NCI-H2171 (cell line): ENCODE data around the gene ZMYND8.
"Not testable (repeated sequence)": the region's sequence is repeated elsewhere in the genome, so short reads cannot be mapped to it uniquely, and the experiment has no call there.

Experiments used
- DNase-seq: peaks from one replicate; lab custom pipeline; 2025; lab: John Stamatoyannopoulos, UW

The ZMYND8 gene

DNA sequence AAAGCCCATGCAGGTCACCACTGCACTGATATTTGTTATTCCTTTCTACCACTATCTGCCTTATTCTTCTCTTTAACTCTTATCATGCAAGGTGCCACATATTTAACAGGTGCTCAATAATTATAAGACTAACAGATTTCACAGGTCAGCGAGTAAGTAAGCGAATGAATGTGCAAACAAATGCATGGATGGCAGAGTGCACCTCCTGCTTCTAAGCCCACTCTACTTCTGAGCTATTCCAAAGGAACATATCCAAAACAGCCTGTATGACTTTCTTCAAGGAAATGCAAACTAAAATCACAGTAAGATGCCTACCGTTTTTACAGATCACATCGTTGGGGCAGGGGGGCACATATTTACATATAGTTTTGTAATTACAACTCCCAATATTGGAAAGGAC, 71.3 kb downstream of the ZMYND8 start:
- DNase-seq, result no peak

DNA sequence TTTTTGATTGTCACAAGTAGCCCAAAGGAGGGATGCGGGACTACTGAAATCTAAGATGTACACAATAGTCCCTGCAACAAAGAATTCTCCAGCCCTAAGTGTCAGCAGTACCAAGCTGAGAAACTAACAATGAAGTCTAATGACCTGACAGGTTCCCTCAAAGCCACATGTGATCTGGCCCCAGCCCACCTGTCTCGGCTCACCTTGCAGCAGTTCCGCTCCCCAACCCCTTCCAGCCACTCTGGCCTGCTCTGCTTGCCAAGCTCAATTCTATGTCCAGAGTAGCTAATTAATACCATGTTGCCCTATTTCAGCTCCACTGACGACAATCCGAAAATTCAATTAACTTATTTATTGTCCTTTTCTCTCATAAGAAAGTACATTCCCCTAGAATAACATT, 72.1 kb downstream of the ZMYND8 start:
- DNase-seq, result no peak

DNA sequence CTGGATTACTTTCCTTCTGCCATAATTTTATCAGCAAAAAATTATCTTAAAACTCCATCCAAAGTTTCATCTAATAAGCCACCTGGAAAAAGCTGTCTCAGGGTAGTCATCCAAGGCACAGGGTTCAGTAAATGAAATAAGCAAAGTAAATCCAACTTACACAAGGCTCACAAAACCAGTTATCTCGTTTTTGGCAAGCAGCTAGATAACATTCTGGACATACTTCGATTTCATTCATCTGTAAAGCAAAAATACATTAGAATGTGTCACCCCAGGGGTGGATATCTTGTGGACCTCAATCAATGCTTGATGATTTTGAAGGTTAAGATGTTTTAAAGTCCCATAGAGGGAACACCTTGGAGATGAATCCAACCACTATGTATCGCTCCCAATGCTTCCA, 73.1 kb downstream of the ZMYND8 start:
- no peak for DNase-seq

DNA sequence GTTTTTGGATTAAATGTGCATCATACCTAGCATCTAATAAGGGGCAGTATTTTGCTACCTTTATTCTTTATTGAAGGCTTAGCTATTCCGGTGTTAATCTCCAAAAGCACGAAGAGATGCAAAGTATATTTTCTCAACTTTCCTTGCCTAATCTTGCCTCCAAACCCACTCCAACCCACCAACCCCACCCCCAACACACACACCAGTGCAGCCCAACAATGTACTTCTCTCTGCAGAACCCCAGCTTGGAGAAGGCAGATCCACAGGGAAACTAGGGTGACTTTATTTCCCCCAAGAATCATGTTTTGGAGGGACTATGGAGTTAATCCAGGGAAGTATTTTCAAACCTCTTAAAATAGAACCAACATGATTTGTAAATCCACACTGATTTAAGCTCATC, 73.6 kb downstream of the ZMYND8 start:
- no peak for DNase-seq

DNA sequence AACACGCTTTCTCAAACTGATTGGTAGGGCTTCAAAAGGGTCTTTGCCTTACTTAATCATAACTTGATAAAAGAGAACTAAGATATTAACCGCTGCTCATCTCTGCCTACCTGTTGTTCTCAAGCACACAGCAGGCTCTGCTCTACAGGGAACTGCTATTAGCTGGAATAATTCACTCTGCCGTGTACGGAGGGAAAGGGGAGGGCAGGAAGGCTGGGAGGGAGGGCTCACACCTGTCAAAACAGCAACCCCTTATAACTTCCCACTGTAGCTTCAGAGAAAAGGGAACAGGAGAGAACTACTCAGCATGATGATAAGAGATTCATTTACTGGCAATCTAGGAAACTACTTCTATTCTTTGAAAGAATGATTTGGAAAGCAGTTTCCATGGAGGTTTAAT, 75.1 kb downstream of the ZMYND8 start:
- DNase-seq, result peak; percentile 64

DNA sequence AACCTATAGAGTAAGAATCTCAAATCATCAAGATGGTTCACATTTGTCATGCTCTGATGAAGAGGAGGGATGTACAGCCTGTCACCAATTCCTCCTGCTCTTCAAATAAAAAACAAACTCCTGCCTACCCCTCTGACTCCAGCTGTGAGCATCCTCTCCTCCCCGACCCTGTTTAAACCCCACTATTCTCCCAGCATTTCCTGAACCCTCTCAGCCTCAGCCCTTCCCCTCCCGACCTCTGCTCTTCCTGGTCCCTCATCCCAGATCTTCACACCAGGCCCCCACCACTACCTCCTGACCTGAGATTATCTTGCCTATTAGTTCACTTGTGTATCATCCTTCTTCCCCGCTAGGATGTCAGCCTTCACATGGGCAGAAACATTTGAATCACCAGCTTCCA, 75.8 kb downstream of the ZMYND8 start:
- no peak for DNase-seq

DNA sequence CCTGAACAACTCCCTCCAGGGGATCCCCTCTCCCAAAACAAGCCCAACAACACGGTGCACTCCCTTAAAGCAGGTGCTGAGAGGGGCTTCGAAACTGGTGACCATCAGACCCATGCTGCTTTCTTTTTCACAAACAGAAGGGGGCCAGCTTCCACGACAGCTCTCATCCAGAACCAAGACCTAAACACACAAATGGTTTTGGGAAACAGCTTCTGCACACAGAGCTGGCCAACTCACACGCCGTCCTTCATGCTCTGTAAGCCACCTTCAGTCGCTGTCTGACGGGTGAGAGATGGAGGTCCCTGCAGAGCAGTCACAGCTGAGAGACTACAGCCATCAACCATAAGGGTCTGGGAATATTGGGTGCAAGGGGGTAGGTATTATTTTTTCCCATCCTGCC, 76.3 kb downstream of the ZMYND8 start:
- no peak for DNase-seq

DNA sequence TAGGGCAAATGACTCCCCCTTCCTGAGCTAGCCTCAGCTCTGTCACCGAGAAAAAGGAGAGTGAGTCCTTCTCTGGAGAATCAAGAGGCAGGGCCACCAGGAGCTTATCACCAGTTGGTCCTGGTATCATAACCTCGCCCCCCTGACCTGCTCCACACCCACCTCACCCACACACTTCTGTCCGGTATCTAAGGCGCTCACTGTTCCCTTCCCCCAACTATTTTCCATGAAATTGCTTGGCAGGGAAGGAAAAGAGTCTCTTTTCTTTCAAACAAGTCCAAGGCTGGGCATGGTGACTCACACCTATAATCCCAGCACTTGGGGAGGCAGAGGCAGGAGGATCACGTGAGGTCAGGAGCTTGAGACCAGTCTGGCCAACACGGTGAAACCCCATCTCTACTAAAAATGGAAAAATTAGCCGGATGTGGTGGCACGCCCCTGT, 77.6 kb downstream of the ZMYND8 start:
- no peak for DNase-seq

DNA sequence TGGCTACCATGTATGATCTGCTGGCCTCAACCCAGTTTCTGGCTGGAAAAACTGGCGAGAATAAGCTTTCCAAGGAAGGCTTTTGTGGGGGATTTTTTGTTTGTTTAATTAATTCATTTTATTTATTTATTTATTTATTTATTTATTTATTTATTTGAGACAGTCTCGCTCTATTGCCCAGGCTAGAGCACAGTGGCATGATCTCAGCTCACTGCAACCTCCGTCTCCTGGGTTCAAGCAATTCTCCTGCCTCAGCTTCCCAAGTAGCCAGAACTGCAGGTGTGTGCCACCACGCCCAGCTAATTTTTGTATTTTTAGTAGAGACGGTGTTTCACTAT, 79.0 kb downstream of the ZMYND8 start:
- DNase-seq, result not testable (repeated sequence)

DNA sequence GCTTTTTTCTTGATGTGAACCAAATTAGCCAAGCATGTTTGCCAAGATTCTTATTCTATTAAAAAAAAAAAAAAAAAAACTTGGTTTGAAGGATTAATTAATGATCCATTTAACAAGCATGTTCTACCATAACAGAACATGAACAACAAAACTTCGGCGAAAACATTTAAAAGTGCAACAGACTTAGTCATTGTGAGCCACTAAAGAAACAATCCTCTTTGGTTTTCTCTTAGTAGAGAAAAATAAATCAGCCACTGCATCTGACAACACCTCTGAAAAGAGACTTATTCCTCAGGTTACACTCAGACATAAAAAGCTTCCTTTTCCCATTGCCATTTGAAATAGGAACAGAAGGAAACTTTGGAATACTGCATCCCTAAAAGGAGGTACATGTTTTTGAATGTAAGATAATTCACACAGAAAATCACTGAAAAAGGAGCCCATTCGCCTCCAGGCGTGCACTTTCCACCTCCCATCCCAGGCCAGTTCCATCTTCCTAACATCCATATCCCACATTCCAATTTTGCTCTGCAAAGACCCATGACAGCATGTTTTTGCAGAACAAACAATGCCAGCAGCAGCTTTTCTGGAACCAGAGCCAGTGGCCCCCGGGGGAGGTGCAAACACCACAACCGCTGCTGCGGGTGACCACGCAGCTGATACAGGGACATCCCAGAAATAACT, 79.5 kb downstream of the ZMYND8 start:
- DNase-seq, result no peak

DNA sequence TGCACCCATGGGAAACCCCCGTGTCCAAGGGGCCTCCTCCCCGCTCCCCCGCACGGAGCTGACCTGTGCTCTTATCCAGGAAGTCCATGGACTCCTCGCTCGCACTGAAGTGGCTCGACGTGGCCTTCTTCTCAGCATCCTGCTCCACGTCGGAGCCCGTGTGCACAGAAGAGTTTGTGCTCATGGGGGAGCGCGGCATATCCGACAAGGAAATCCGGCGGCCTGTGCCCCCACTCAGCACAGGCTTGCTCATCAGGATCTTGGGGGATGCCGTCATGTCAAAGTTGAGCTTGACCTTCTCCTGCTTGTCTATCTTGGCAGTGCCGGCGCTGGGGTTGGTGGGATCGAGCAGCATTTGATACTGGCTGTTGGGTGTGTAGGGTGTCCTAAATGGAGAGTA, 80.2 kb downstream of the ZMYND8 start:
- no peak for DNase-seq

DNA sequence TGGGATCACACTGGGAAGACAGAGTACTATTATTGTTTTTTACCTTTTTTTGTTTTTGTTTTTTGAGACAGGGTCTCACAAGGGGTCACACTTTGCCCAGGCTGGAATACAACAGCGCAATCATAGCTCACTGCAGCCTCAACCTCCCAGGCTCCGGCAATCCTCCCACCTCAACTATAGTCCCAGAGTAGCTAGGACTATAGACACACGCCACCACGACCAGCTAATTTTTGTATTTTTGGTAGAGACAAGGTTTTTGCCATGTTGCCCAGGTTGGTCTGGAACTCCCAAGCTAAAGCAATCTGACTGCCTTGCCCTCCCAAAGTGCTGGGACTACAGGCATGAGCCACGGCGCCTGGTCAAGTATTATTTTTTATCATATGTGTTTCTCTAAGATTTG, 81.0 kb downstream of the ZMYND8 start:
- DNase-seq, result no peak

DNA sequence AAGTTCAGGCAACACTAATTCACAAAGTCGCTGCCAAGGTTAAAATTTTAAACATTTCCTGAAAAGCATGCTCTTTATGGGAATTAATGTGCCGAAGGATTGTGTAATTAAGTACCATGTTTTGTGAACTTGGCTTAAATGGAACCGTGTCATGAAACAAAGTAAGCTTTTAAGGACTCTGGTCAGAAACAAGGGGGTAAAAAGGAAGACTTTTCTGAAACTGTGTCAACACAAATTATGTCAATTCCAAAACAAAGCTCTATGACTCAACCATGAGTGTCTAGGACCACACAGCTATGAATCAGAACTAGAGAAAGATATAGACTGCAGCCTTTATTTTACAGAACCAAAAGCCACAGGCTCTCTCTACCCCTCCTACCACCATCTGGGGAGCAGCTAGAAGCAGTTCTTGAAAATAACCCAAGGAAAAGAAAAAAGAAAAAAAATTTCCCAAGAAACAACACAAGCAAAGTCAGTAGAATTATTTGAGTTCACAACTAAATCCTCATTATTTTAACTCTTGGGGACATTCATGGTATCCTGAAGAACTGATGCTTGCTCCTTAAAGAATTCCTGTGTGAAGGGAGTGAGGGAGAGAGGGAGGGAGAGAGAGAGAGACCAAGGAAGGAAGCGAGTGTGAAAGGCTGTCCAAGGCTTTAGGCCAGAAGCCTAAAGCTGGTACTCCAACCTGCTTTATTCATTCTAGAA, 81.9 kb downstream of the ZMYND8 start:
- DNase-seq, result no peak

DNA sequence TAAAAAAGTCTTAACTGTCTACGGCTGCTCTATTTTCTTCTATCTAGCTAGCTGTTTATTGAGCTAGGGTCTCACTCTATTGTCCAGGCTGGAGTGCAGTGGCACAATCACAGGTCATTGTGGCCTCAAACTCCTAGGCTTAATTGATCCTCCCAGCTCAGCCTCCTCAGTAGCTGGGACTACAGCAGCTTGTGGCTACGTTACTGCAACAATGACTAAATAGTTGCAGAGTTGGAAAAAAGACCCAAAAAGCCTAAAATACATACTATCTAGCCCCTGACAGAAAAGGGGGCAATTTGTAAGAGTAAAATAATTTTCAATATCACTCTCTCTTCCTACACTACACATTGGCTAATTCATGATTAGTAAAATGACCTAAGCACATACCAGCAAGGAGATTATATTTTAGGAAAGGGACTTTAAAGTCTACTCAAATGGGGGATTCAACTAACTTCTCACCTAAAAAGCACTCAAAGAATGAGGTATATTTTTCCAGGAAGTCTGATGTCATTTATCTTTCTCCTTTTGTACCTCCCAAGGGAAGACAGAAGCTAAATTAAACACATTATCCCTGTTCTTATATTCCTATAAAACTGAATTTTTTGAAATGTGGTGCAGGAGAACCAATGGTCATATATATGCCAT, 82.8 kb downstream of the ZMYND8 start:
- DNase-seq, result no peak

DNA sequence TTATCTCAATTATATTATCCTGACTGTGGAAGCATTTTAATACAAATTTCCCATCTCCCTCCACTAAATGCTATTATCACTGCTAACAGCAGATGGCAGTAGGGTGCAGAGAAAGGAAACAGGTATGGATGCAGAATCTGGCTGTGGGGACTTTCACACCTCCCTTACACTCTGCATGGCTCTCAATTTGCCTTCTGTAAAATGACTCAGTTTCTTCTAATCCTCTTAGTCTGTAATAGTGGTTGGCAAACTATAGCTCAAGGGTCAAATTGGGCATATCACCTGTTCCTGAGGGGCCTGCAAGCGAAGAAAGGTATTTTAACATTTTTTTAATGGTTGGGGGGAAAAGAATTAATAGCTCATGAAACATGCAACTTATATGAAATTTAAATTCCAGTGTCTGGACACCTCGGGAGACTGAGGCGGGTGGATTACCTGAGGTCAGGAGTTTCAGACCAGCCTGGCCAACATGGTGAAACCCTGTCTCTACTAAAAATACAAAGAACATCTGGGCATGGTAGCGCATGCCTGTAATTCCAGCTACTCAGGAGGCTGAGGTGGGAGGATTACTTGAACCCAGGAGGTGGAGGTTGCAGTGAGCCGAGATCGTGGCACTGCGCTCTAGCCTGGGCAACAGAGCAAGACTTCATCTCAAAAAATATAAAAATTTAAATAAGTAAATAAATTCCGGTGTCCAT, 83.5 kb downstream of the ZMYND8 start:
- peak; percentile 72 for DNase-seq

DNA sequence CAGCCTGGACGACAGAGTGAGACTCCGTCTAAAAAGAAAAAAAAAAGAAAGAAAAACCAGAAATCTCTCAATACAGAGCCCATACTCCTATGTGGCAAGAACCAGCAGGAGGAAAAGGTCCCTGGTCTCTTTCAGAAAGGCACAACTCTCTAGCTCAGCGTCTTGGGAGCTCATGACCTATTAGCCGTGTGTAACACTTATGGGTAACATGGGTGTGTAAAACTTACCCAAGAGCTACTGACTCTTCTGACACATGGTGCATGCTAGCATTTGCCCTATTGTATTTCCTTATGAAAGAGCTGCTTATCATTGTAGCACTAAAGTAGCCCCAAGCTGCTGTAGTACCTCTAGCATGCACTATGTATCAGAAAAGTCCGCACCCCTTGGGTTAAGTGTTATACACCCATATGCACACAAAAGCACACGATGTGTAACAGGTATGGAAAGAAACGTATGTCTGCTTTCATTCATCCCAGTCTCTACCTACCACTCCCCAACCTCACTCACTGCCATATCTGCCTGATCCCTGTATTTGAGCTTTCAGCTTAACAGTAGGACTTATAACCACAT, 85.4 kb downstream of the ZMYND8 start:
- no peak for DNase-seq

DNA sequence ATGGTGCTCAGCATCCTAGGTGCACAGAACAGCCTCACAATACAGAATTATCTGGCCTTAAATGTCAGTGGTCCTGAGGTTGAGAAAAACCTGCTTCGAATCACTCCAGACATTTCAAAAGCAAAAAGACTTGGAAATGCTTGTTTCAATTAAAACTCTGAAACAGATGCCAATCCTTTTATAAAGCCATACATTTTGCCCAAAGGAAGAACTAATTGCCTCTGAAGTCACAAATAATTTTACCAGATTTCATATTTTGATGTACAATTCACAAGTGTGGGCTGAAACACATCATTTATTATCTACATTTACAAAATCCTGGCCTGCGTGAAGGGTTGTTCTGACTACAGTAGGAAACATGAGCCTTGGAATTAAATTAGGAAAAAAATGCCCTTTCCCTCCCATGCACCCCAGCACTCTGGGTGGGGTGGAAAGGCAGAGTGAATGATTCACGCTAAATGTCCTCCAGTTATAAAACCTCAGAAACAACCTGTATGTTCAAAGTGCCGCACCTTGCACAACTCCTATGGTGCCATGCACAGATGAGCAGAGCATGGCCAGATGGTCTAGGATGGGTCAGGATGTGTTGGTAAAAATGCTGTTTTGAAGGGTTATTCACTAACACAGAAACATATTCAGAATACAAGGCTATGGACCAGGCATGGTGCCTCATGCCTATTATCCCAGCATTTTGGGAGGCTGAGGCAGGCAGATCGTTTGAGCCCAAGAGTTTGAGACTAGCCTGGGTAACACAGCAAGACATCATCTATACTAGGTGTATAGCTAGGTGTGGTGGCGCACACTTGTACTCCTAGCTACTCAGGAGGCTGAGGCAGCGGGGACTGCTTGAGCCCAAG, 87.0 kb downstream of the ZMYND8 start:
- no peak for DNase-seq

DNA sequence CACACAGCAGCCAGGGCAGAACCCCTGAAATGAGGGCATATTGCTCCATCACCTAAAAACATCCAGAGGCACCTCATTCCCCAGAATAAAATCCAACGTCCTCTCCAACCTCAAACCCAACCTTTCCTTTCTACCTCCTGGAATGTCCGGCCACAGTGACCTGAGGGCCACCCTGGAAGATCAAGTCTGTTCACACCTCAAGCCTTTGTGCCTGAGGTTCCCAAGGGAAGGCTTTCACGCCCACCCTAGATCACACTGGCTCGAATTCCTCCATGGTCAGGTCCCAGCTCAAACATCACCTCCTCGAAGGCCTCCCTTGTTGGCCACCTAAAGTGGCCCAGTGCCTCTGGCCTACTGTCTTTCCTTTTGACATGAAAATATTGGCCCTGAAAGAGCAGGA, 88.9 kb downstream of the ZMYND8 start:
- DNase-seq, result no peak

DNA sequence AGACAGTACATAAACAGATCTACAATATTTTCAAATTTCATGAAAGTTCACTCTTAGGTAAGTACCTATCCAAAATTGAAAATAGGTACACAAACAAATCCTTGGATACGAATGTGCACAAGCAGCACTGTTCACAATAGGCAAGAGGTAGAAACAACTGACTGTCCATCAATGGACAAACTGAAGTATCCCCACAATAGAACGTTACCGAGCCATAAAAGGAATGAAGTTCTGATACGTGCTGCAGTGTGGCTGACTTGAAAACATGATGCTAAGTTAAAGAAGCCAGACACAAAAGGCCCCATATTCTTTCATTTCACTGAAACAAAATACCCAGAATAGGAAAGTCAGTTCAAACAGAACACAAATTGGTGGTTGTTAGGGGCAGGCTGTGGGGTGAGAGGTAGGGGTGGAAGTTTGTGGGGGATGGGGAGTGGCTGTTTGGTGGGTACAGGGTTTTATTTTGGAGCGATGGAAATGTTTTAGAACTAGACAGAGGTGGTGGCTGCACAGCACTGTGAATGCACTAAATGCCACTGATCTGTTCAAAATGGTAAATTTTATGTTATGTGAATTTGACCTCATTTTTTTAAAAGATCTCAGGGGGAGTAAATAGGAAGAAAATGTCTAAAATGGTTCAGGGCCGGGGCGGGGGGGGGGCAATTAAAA, 89.5 kb downstream of the ZMYND8 start:
- DNase-seq, result no peak

DNA sequence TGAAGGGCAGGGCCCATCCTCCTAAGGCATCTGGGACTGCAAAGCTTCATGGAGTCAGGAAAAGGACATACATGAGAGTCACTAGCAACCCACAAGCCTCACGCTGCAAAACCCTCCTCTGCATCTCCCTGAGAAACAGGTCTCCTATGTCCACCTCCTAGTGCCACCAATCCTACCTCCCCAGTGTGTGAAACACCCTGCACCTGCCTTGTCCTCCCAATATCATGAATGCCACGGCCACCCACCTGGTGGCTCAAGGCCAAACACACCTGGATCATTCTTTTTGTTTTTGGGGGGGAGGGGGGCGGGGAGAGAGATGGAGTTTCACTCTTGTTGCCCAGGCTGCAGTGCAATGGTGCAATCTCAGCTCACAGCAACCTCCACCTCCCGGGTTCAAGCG, 90.5 kb downstream of the ZMYND8 start:
- no peak for DNase-seq

DNA sequence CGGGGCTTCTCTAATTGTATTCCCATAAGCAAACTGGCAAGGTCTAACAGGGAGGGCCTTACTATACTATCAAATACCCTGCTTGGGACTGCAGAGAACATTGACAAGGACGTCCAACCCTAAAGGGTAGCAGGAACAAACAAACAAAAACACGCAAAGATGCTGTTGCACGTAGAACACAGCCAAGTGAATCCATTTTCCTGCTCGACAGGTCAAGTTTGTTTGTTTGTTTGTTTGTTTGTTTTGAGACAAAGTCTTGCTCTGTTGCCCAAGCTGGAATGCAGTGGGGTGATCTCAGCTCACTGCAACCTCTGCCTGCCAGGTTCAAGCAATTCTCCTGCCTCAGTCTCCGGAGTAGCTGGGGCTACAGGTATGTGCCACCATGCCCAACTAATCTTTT, 91.3 kb downstream of the ZMYND8 start:
- DNase-seq, result no peak
